Mucosa of rectum (tissue), 2 donors: Measurements from ENCODE around the gene CAPSL.
"Not testable (repeated sequence)": the region's sequence is repeated elsewhere in the genome, so short reads cannot be mapped to it uniquely, and the experiment has no call there.

Source experiments
- H3K27ac ChIP-seq, 2 donors: one replicate each; pipeline ENCODE4 v1.7.0; 2013; ENCODE audit warnings: inconsistent platforms in 2 of 2, low read depth in 2 of 2, low read length in 2 of 2
- H3K27me3 ChIP-seq, 2 donors: one replicate each; pipeline ENCODE4 v1.7.0; 2013; ENCODE audit warnings: low read length in 2 of 2; ENCODE audit not compliant: control insufficient read depth in 2 of 2, insufficient read depth in 2 of 2
- H3K36me3 ChIP-seq, 2 donors: one replicate each; pipeline ENCODE4 v1.7.0; 2013; ENCODE audit warnings: low read length in 2 of 2; ENCODE audit not compliant: control insufficient read depth in 2 of 2, insufficient read depth in 2 of 2
- H3K4me1 ChIP-seq, 2 donors: one replicate each; pipeline ENCODE4 v1.7.0; 2013; ENCODE audit warnings: low read length in 2 of 2, mild to moderate bottlenecking in 1 of 2; ENCODE audit not compliant: control insufficient read depth in 2 of 2, insufficient read depth in 2 of 2
- H3K4me3 ChIP-seq, 2 donors: one replicate each; pipeline ENCODE4 v1.7.0; 2013; ENCODE audit warnings: low read length in 2 of 2
- H3K9ac ChIP-seq, 2 donors: one replicate each; pipeline ENCODE4 v1.7.0; 2013; ENCODE audit warnings: low read length in 2 of 2, low read depth in 1 of 2, mild to moderate bottlenecking in 1 of 2
- H3K9me3 ChIP-seq, 2 donors: one replicate each; pipeline ENCODE4 v1.7.0; 2013; ENCODE audit warnings: low read length in 2 of 2; ENCODE audit not compliant: control insufficient read depth in 2 of 2
- donor health status: healthy.
- donor health status: Normal muscosa, but diverticular disease.

The CAPSL gene

GRCh38 chr5:35859101-35859661 lies 79.2 kb downstream of the CAPSL start:
- no peaks in the 10 kb centered on the region for H3K4me1 ChIP-seq
- no peak overlapping the region for H3K9ac ChIP-seq
- H3K36me3 ChIP-seq = no peaks in the 10 kb centered on the region
- H3K27ac ChIP-seq = peak overlapping the region in 1 of 2 donors; percentile 34
- no peaks in the 10 kb centered on the region for H3K27me3 ChIP-seq
- peak overlapping the region; percentile 4 to 17 for H3K4me3 ChIP-seq
- no peaks in the 10 kb centered on the region for H3K9me3 ChIP-seq

DNA sequence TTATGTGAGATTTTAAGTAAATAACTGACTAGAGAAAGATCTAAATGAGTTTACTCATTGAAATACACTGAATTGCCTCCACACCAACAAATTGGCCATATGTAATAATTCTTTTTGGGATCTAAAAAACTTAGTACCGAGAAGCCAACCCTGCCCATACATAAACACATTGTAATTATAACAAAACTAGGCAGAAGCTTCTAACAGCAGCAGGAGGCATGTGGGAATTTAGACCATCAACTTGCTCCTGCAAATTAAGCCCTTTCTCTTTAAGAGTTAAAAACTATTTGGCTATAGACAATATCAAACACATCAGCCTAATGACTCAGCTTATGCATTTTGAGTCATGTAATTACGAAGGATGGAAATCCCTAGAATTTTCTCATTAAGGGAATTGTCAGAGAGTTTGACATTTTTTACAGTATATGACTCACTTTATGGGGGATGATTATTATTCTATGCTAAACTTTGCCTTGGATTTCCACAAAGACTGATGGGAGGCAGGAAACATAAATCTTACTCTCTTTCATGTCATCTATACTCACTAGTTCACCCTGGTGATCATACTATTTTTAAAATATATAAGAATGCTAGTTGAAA lies 80.7 kb downstream of the CAPSL start:
- no peak overlapping the region for H3K9ac ChIP-seq
- H3K27ac ChIP-seq = peak overlapping the region; percentile 9 to 20
- H3K27me3 ChIP-seq = no peaks in the 10 kb centered on the region
- H3K4me3 ChIP-seq = peak overlapping the region in 1 of 2 donors; percentile 45
- H3K4me1 ChIP-seq = no peaks in the 10 kb centered on the region
- no peaks in the 10 kb centered on the region for H3K9me3 ChIP-seq
- H3K36me3 ChIP-seq = no peaks in the 10 kb centered on the region

GRCh38 chr5:35856765-35857351 lies 81.6 kb downstream of the CAPSL start, which contains the start of gene IL7R:
Gene IL7R (plus strand): TSS chr5:35856891. CDS start chr5:35856978, 87 bp downstream.
- H3K4me3 ChIP-seq = peak within 1 kb of the TSS in 1 of 2 donors; percentile 45
- H3K27ac ChIP-seq = peak within 1 kb of the TSS; percentile 9 to 55
- H3K9me3 ChIP-seq = no peaks in the 10 kb centered on the region

DNA sequence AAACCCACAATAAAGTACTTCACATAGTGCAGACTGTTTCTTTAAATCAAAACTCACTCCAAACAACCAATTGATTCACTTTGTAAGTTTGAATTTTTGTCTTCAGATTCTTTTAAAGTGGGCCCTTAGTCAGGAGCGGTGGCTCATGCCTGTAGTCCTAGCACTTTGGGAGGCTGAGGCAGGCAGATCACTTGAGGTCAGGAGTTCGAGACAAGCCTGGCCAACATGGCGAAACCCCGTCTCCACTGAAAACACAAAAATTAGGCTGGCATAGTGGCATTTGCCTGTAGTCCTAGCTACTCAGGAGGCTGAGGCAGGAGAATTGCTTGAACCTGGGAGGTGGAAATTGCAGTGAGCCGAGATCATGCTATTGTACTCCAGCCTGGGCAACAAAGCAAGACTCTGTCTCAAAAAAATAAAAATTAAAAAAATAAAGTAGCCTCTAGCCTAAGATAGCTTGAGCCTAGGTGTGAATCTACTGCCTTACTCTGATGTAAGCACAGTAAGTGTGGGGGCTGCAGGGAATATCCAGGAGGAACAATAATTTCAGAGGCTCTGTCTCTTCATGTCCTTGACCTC lies 82.1 kb downstream of the CAPSL start:
- H3K27me3 ChIP-seq, H3K4me1 ChIP-seq, H3K27ac ChIP-seq, H3K4me3 ChIP-seq, H3K9ac ChIP-seq, H3K9me3 ChIP-seq, H3K36me3 ChIP-seq: not testable (repeated sequence)

More at GRCh38 chr5:35856765-35857351, 81.6 kb downstream of the CAPSL start, which contains the start of gene IL7R:
- Histone ChIP-seq H3K36me3 (no peaks in the 10 kb centered on the region), H3K27me3 (no peaks in the 10 kb centered on the region), H3K9ac (peak within 1 kb of the TSS in 1 of 2 donors; percentile 12), H3K4me1 (peaks cover 0 to 4% of the 10 kb centered on the region in 2 donors)

DNA sequence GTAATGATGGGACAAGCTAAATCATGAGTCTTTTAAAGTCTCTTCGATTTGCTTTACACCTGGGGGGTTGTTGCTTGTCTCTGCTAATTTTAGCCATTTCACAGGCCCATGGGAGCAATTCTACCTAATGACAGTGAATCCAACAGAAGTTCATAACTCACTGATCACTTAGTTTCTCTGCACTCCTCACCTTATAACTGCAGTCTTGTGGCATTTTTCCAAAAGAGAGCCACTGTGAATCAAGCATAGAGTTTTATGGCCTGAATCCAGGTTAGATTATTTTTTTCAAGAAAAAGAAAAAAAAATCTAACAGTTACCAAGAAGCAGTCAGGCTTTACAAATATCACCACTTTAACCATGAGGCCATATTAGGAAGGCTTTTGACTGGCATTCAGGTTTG lies 83.2 kb downstream of the CAPSL start:
- peaks cover 0 to 4% of the 10 kb centered on the region in 2 donors for H3K4me1 ChIP-seq
- H3K9ac ChIP-seq = no peak overlapping the region
- H3K27me3 ChIP-seq = no peaks in the 10 kb centered on the region
- H3K9me3 ChIP-seq = no peaks in the 10 kb centered on the region
- no peak overlapping the region for H3K4me3 ChIP-seq
- H3K36me3 ChIP-seq = no peaks in the 10 kb centered on the region
- H3K27ac ChIP-seq = peak overlapping the region; percentile 5 to 38
